Activated naive CD8-positive, alpha-beta T cell treated with anti-CD3 and anti-CD28 coated beads, Interleukin-2, amount 50 U/mL, for 16 hours (primary cell): ENCODE data around the gene HNRNPA1.
"Not testable (repeated sequence)": the region's sequence is repeated elsewhere in the genome, so short reads cannot be mapped to it uniquely, and the experiment has no call there.

Source experiments
- DNase-seq: peaks from one replicate; pipeline ENCODE4 v3.0.0-alpha.2; 2020; ENCODE audit warnings: low read depth, low spot score

Gene HNRNPA1

DNA sequence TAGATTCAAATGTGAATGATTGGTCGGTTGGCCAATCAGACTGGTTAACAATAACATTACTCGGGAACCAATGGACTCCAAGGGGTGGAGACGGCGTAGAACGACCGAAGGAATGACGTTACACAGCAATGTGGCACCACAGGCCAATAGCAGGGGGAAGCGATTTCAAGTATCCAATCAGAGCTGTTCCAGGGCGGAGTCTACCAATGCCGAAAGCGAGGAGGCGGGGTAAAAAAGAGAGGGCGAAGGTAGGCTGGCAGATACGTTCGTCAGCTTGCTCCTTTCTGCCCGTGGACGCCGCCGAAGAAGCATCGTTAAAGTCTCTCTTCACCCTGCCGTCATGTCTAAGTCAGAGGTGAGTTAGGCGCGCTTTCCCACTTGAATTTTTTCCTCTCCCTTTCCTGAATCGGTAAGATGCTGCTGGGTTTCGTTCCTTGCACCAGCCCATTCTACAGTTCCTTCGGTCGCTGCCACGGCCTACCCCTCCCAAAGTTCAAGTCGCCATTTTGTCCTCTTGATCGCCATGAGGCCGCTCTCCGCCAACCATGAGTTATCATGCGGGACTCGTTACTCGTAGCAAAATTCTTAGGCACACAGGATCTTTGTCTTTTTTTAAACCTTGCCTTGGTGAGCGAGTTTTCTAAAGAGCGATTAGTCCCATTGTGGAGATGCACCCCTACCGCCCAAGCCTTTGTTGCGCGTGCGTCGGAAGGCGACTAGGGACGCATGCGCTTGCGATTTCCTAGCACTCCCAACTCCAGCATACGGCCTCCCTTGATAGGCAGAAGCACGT lies at the start of gene HNRNPA1:
Gene HNRNPA1 (plus strand): TSS at position 259 of the 793 bp plus-strand sequence. CDS start 82 bp downstream, at position 341.
- peak; percentile 90 for DNase-seq

DNA sequence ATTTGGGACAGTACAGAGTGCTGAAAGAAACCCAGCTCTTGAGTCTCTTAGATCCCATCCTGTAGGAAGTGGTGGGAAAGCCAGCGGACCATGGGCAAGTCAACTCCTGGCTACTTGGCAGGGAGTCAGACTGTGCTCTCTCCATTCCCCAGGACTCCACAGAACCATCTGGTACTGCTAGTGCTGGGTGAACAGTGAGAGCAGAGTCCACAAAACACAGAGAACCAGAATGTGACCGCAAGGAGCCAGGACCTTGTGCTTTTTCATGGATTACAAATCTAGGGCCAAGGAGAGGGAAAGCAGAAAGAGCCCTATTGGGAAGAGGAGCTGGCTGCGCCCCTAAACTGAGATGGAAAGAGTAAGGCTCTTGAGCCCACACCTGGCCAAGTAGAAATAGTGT lies 49.3 kb upstream of the HNRNPA1 start:
- DNase-seq: not testable (repeated sequence)

- DNase-seq: no peak
Measured at GRCh38 chr12:54232790-54233189, 47.7 kb upstream of the HNRNPA1 start.

DNA sequence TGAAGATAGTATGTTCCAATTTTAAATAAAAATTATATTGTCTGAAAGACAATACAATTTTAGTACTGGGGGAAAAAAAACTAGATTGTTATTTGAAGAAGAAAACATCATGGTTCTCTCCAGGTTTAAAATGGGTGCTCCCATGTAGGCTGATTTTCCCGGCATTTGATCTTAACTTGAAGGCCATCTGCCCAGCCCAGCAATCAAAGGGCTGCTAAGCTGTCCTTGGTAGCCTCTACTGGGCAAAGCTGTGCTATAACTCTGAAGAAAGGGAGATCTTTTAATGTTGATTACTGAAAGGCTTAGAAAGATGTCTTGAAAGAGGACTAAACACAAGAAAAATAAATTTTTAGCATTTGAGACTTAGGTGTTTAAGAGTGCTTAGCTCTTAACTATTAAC lies 42.0 kb upstream of the HNRNPA1 start:
- DNase-seq: no peak

DNA sequence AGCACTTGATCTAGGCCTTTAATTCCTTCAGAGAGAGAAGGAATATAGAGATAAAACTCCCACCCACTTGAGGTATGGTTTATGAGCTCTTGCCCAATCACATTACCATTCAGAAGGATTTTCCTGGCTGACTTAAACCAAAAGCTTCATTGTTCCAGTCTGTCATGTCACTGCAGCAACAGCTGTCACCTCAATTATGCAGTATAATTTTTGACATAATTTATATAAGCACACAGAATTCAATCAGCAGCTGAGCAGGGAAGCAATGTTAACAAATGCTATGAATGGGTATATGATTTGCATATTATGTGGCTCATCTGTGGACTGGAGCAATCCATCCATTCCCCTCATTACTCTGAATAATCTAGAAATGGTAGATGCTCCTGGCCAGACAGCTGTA lies 40.9 kb upstream of the HNRNPA1 start:
- no peak for DNase-seq

GRCh38 chr12:54240129-54240528 lies 40.4 kb upstream of the HNRNPA1 start:
- no peak for DNase-seq

- no peak for DNase-seq
Measured at GRCh38 chr12:54240971-54241588, 39.4 kb upstream of the HNRNPA1 start.

GRCh38 chr12:54246011-54246641 lies 34.4 kb upstream of the HNRNPA1 start:
- DNase-seq: no peak

GRCh38 chr12:54249489-54249888 lies 31.0 kb upstream of the HNRNPA1 start:
- no peak for DNase-seq

DNA sequence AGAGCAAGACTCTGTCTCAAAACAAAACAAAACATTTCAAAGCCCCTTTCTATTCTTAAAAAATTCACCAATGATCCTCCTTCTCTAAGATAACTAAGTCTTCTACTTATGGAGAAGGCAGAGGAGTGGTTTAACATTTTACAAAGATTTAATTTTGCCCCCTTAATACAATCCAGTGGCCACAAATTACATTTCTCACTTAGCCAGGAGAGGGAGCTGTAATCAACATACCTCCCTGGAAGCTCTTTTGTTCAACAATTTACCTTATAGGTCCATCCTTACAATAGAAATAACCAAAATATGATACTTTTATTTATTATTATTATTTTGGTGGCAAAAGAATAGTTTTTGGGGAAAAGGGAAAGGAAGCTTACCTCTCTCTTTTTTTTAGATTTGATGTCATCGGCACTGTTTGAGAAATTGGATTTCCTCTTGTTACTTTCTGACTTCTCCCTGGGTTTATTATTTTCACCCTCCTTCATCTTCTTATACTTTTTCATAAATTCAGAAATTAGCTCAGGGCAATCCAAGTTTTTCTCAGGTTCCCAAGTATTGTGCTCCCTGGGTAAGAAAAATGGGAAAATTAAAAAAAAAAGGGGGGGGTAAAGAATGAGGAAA lies 28.8 kb upstream of the HNRNPA1 start:
- no peak for DNase-seq

- DNase-seq: no peak
Measured at GRCh38 chr12:54253240-54253639, 27.3 kb upstream of the HNRNPA1 start.

GRCh38 chr12:54257332-54257731 lies 23.2 kb upstream of the HNRNPA1 start:
- DNase-seq: no peak

DNA sequence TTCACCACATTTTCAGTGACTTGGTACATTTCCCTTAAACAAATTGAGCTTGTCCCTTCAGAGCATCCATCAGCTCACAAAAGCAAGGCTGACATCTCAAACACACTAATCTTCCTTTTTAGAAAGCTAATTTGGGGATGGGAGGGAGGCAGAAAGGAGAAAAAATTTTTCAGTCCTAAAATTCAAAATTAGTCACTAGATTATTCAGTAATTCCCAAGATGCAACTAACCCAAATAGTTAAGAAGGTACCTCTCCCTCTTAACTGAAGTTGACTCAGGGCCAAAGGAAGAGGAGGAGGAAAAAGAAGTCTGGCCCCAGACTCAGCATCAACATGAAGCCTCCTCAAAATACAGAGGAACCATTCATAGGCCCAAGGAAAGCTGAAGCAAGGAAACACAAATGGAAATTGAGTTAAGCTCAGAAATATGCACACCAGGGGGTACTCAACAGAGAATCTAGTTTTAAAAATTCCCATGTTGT lies 22.3 kb upstream of the HNRNPA1 start:
- DNase-seq: no peak

GRCh38 chr12:54259194-54260011 lies 21.1 kb upstream of the HNRNPA1 start:
- peak; percentile 14 for DNase-seq

DNA sequence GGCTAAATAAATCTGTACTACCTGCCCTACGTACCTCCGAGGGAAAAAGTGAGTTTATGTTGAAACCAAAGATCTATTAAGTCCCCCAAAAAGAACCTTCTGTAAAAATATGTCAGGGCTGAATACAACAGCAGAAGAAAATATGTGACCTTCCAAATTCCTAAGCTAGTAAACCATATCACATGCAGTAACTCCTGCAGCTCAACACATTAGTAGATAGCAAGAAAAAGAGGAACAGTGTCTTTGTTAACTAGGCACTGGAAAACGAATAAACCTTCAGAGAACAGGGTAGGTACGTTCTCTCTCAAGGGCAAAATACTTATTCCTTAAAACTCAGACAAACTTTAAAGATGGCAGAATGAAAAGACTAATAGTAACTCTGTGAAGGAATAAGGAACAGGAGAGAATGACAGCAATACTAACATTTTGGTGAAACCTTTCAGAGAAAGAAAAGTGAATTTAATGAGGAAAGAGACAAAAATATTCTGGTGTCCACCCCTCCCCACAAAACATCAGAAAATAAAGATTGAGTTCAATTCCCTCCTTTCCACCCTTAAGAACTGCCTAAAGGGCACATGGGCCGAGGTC lies 18.6 kb upstream of the HNRNPA1 start:
- DNase-seq: no peak

DNA sequence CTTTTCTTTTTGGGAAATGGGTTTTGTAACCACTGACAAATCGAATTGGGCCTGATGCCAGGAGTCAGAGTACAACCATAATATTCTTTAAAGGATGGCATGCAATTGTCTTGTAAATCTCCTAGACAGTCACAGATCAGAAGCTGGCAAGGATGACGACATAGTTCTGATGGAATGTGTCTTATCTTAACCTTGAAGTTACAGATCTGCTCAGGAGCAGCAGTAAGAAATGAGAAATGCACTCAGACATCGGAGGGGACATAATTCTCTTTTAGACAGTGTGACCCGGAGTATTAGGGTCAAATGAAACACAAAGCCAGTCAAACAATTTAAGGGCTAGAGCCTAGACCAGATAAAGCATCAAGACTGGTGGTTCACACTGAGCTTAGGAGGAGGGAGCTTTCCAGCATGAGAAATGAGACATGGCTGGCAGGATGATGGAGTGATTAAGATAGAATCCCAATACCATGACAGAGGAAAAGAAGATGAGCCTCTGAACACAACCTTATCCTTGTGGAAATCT lies 18.1 kb upstream of the HNRNPA1 start:
- no peak for DNase-seq

- DNase-seq: no peak
Measured at GRCh38 chr12:54265364-54265812, 15.1 kb upstream of the HNRNPA1 start.

DNA sequence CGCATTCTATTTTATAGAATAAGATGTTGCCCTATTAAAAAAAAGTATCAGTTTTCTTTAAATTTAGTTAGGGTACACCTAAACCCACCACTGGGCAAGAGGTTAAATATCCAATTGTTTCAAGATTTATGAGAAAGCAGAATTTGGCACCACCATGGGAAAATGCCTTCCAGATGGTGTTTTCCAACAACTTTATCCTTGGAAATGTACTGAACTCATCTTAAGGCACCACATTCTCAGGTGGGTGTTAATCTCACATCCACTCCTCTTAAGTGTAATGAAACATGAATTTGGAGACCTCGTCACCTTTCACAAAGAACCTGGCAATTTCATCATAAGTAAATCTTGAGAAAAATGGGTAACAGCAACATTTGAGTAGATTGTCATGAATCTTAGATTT lies 13.7 kb upstream of the HNRNPA1 start:
- no peak for DNase-seq

DNA sequence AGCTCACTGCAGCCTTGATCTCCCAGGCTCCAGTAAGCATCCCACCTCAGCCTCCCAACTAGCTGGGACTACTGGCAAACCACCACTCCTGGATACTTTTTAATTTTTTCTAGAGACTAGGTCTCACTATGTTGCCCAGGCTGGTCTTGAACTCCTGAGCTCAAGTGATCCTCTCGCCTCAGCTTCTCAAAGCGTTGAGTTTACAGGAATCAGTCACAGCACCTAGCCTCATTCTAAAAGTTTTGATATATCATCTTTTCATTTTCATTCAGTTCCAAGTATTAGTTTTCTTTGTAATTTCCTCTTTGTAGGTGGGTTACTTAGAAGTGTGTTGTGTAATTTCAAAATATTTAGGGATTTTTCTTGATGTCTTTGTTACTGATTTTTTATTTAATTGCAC lies 10.2 kb upstream of the HNRNPA1 start:
- no peak for DNase-seq

- no peak for DNase-seq
Measured at GRCh38 chr12:54272214-54272613, 8.3 kb upstream of the HNRNPA1 start.

DNA sequence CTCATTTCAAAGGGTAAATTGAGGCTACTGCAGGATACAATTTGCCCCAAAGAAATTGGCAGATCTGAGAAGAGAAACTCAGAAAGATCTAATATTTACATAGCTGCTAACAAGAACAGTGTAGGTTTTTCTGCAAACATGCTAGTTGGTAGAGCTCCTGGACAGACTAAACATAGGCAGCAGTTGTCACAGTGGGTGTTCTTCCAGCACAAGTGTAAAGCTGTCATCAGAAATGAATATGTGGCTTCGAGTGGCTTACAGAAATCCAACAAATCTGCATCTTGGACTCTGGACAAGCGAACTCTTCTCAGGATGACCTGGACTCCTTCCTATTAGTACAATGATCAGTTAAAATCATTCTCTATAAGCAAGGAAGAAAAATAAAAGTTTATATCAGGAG lies 6.5 kb upstream of the HNRNPA1 start:
- no peak for DNase-seq
